ENCODE results near the gene SEMA3B.
"Not testable (repeated sequence)": the region's sequence is repeated elsewhere in the genome, so short reads cannot be mapped to it uniquely, and the experiment has no call there.

Gene SEMA3B

GRCh38 chr3:50268703-50269451 lies at the start of gene SEMA3B:
Gene SEMA3B (plus strand): TSS chr3:50269147. CDS start chr3:50269241, 94 bp downstream.
- DNase-seq = no peak

GRCh38 chr3:50219285-50219684 lies 49.7 kb upstream of the SEMA3B start:
- no peak for DNase-seq

GRCh38 chr3:50220109-50220508 lies 48.8 kb upstream of the SEMA3B start:
- no peak for DNase-seq

- no peak for DNase-seq
Measured at GRCh38 chr3:50221051-50221410, 47.9 kb upstream of the SEMA3B start.

- no peak for DNase-seq
Measured at GRCh38 chr3:50221411-50222168, 47.4 kb upstream of the SEMA3B start.

GRCh38 chr3:50222169-50222528 lies 46.8 kb upstream of the SEMA3B start:
- DNase-seq = no peak

- DNase-seq = no peak
Measured at GRCh38 chr3:50224639-50225038, 44.3 kb upstream of the SEMA3B start.

GRCh38 chr3:50226888-50227389 lies 42.0 kb upstream of the SEMA3B start:
- DNase-seq = peak; percentile 21 to 23

- peak; percentile 80 to 82 for DNase-seq
Measured at GRCh38 chr3:50227390-50228183, 41.4 kb upstream of the SEMA3B start.

GRCh38 chr3:50228184-50228763 lies 40.7 kb upstream of the SEMA3B start:
- DNase-seq = not testable (repeated sequence)

- DNase-seq = no peak
Measured at GRCh38 chr3:50229490-50229889, 39.5 kb upstream of the SEMA3B start.

- DNase-seq = no peak
Measured at GRCh38 chr3:50230104-50230793, 38.7 kb upstream of the SEMA3B start.

GRCh38 chr3:50230794-50231125 lies 38.2 kb upstream of the SEMA3B start:
- no peak for DNase-seq

- DNase-seq = no peak
Measured at GRCh38 chr3:50231581-50231980, 37.4 kb upstream of the SEMA3B start.

GRCh38 chr3:50232303-50232702 lies 36.6 kb upstream of the SEMA3B start:
- DNase-seq = no peak

GRCh38 chr3:50233176-50233575 lies 35.8 kb upstream of the SEMA3B start:
- no peak for DNase-seq

- DNase-seq = peak; percentile 99
Measured at GRCh38 chr3:50235716-50236483, 33.0 kb upstream of the SEMA3B start, which contains the start of gene GNAI2. Gene GNAI2 (plus strand): TSS chr3:50236204. CDS start chr3:50236336, 132 bp downstream.

- no peak for DNase-seq
Measured at GRCh38 chr3:50236484-50237132, 32.3 kb upstream of the SEMA3B start.

- no peak for DNase-seq
Measured at GRCh38 chr3:50237133-50237651, 31.8 kb upstream of the SEMA3B start.

GRCh38 chr3:50237754-50238548 lies 31.0 kb upstream of the SEMA3B start:
- peak; percentile 83 for DNase-seq
